Neural cell (in vitro differentiated cells): ENCODE data around the gene FXN.

ENCODE experiments used
- CTCF ChIP-seq: fragments of 450-650 bp; IDR thresholded peaks from 2 replicates; pipeline ENCODE4 v1.5.1; 2014; ENCODE audit warnings: antibody characterized with exemption, mild to moderate bottlenecking, moderate library complexity; ENCODE audit not compliant: poor library complexity, severe bottlenecking
- EP300 ChIP-seq: fragments of 450-650 bp; conservative IDR thresholded peaks from 2 replicates; pipeline ENCODE4 v1.6.1; 2014; ENCODE audit warnings: antibody characterized with exemption, mild to moderate bottlenecking, moderate library complexity; ENCODE audit not compliant: poor library complexity, severe bottlenecking
- EZH2 ChIP-seq: fragments of 200-600, 300-800 bp; shearing (Covaris generic), sonication (generic); IDR thresholded peaks from 2 replicates; pipeline ENCODE4 v1.6.1; 2014; ENCODE audit warnings: antibody characterized with exemption, low read length, borderline replicate concordance, mild to moderate bottlenecking; ENCODE audit not compliant: insufficient read depth, poor library complexity, severe bottlenecking
- MXI1 ChIP-seq: fragments of 450-650 bp; conservative IDR thresholded peaks from 2 replicates; pipeline ENCODE4 v1.6.1; 2014; ENCODE audit warnings: antibody characterized with exemption, mild to moderate bottlenecking; ENCODE audit not compliant: poor library complexity, severe bottlenecking
- POLR2AphosphoS5 ChIP-seq: IDR thresholded peaks from 2 replicates; pipeline ENCODE4 v1.6.1; 2012
- RAD21 ChIP-seq: fragments of 450-650 bp; conservative IDR thresholded peaks from 2 replicates; pipeline ENCODE4 v1.6.1; 2014; ENCODE audit warnings: antibody characterized with exemption, mild to moderate bottlenecking, moderate library complexity
- REST ChIP-seq: IDR thresholded peaks from 2 replicates; pipeline ENCODE4 v1.6.1; 2012; ENCODE audit warnings: borderline replicate concordance
- SMC3 ChIP-seq: fragments of 450-650 bp; conservative IDR thresholded peaks from 2 replicates; pipeline ENCODE4 v1.6.1; 2014; ENCODE audit warnings: antibody characterized with exemption, mild to moderate bottlenecking, moderate library complexity; ENCODE audit not compliant: poor library complexity

GRCh38 chr9:69093471-69094103, 58.0 kb downstream of the FXN start:
- TF ChIP-seq REST (no peak), POLR2AphosphoS5 (no peak), CTCF (no peak), EZH2 (no peak), RAD21 (no peak), MXI1 (no peak), EP300 (no peak), SMC3 (no peak)
